ENCODE results near the gene DUSP22. TPM values are rescaled to one million over a fixed set of nuclear protein-coding genes. Genes with fewer than 3 reads are reported as not detected.

Gene DUSP22
- polyA plus RNA-seq, 2 of the 4 experiments (the other 2 are of a cell fraction): 6.2 to 11.3 TPM

- no peak overlapping the region for H3K4me3 ChIP-seq
- POLR2A ChIA-PET: no interaction called here
- CTCF ChIA-PET: interaction anchor here (2.1 kb wide), 1 partner anchor 13 kb away, joined by 6 read pairs; no protein-coding TSS in a partner anchor
- 93% methylated on average over 27 of the region's 27 CpGs for WGBS (ENCODE audit: missing lambda C conversion rate)
- no peak overlapping the region for H3K4me2 ChIP-seq
- FAIRE-seq (no peak), DNase-seq (ENCODE audit: low read depth in 1 of 2, low spot score in 1 of 2) (no peak), ATAC-seq (no peak)
- H3K4me1 ChIP-seq: no peaks in the 10 kb centered on the region
- no peak for TF ChIP-seq CBX2 (IDR thresholded peaks at IDR 0.05; ENCODE audit: borderline replicate concordance, low read depth)
- no peak for TF ChIP-seq HEYL (CRISPR knock-in tag; IDR thresholded peaks at IDR 0.05)
- no peak for TF ChIP-seq CTCF (IDR thresholded peaks at IDR 0.05)
- no peak for TF ChIP-seq EHF (CRISPR knock-in tag; IDR thresholded peaks at IDR 0.05)
- TF ChIP-seq GATA3 (IDR thresholded peaks at IDR 0.05; ENCODE audit: borderline replicate concordance): no peak
- no peak for TF ChIP-seq HES2 (IDR thresholded peaks at IDR 0.05)
- TF ChIP-seq CHD4 (IDR thresholded peaks at IDR 0.05; ENCODE audit: borderline replicate concordance): no peak
- no peak for TF ChIP-seq CBX8 (IDR thresholded peaks at IDR 0.05)
- TF ChIP-seq MAFK (IDR thresholded peaks at IDR 0.05; ENCODE audit: partially characterized antibody): no peak
- TF ChIP-seq TP53 (CRISPR knock-in tag; IDR thresholded peaks at IDR 0.05): no peak
- TF ChIP-seq TFCP2L1 (CRISPR knock-in tag; IDR thresholded peaks at IDR 0.05): no peak
- no peak for TF ChIP-seq JUNB (IDR thresholded peaks at IDR 0.05)
- no peak for TF ChIP-seq ZFP36 (IDR thresholded peaks at IDR 0.05; ENCODE audit: borderline replicate concordance, partially characterized antibody)
- TF ChIP-seq MAZ (IDR thresholded peaks at IDR 0.05; ENCODE audit: borderline replicate concordance, low read depth, low read length): no peak
- no peak overlapping the region for H3K27ac ChIP-seq
- no peaks in the 10 kb centered on the region for H3K9me3 ChIP-seq
Observed at GRCh38 chr6:347951-348859, 55.9 kb downstream of the DUSP22 start.

- H3K4me2 ChIP-seq: no peak overlapping the region
- DNase-seq (ENCODE audit: low read depth in 1 of 2, low spot score in 1 of 2) (no peak), ATAC-seq (no peak), FAIRE-seq (no peak)
- ChIA-PET POLR2A (no interaction called here), CTCF (interaction anchor here (2.1 kb wide), 1 partner anchor 12 kb away, joined by 6 read pairs; no protein-coding TSS in a partner anchor)
- H3K4me1 ChIP-seq: no peaks in the 10 kb centered on the region
- H3K27ac ChIP-seq: no peak overlapping the region
- H3K4me3 ChIP-seq: no peak overlapping the region
- no peaks in the 10 kb centered on the region for H3K9me3 ChIP-seq
- WGBS (ENCODE audit: missing lambda C conversion rate): 95% methylated on average over 17 of the region's 21 CpGs
- no peak for TF ChIP-seq CTCF (IDR thresholded peaks at IDR 0.05)
- TF ChIP-seq HOXB13 (CRISPR knock-in tag; IDR thresholded peaks at IDR 0.05; ENCODE audit: low read depth): no peak
- TF ChIP-seq FOSL2 (IDR thresholded peaks at IDR 0.05): no peak
- TF ChIP-seq FOSL2 (CRISPR knock-in tag; IDR thresholded peaks at IDR 0.05): no peak
- no peak for TF ChIP-seq MAX (IDR thresholded peaks at IDR 0.05)
- no peak for TF ChIP-seq HOXB5 (CRISPR knock-in tag; IDR thresholded peaks at IDR 0.05)
- no peak for TF ChIP-seq MYC (IDR thresholded peaks at IDR 0.05; ENCODE audit: borderline replicate concordance, low read length)
- no peak for TF ChIP-seq USF2 (IDR thresholded peaks at IDR 0.05)
- no peak for TF ChIP-seq SREBF2 (IDR thresholded peaks at IDR 0.05)
- TF ChIP-seq BCL3 (IDR thresholded peaks at IDR 0.05): no peak
- TF ChIP-seq KDM5A (IDR thresholded peaks at IDR 0.05): no peak
- no peak for TF ChIP-seq TP53 (CRISPR knock-in tag; IDR thresholded peaks at IDR 0.05)
- no peak for TF ChIP-seq RARB (CRISPR knock-in tag; IDR thresholded peaks at IDR 0.05)
- TF ChIP-seq E2F6 (IDR thresholded peaks at IDR 0.05; ENCODE audit: borderline replicate concordance, low read depth): no peak
- no peak for TF ChIP-seq KDM1A (IDR thresholded peaks at IDR 0.05; ENCODE audit: low read depth)
Observed at GRCh38 chr6:348860-349396, 56.6 kb downstream of the DUSP22 start.
